ENCODE data around the gene GNA12. TPM values are rescaled to one million over a fixed set of nuclear protein-coding genes. Genes with fewer than 3 reads are reported as not detected.
A peak's percentile ranks its signal among the peaks of the same experiment; 100 is the strongest.

Gene GNA12
- total and polyA plus RNA-seq, 10 of the 15 experiments (the other 5 are each of a cell fraction or from before 2014, with no cell fraction given): 1.9 to 51.8 (median 12.6) TPM

GRCh38 chr7:2759736-2760097, 84.4 kb downstream of the GNA12 start:
- intact Hi-C loops (cut with micrococcal nuclease; ENCODE audit: unreplicated experiment) (loop anchor here (2.0 to 5.0 kb wide), 3 partner anchors 63 to 103 kb away; partner anchors contain the start of gene GNA12), in situ Hi-C loops (cut with MboI) (no loop called here)
- Histone ChIP-seq H3K79me2 (ENCODE audit: control insufficient read depth, insufficient read depth, low read length) (peaks cover 2% of the 10 kb centered on the region), H3K36me3 (ENCODE audit: control insufficient read depth in 2 of 2, insufficient read depth in 2 of 2, low read length in 1 of 2) (peaks cover 0 to 4% of the 10 kb centered on the region in 2 experiments; a peak in 2 of 4 replicates), H3K4me1 (ENCODE audit: control insufficient read depth, insufficient read depth, low read length) (peaks cover 33% of the 10 kb centered on the region), H2AFZ (ENCODE audit: control insufficient read depth, low read depth, low read length) (no peak overlapping the region), H4K20me1 (ENCODE audit: control insufficient read depth, insufficient read depth) (no peaks in the 10 kb centered on the region), H3K9ac (ENCODE audit: control insufficient read depth, insufficient read depth, low read length) (no peak overlapping the region), H3K27ac (ENCODE audit: control insufficient read depth, insufficient read depth) (peak overlapping the region; percentile 43; the same call in 1 of the 2 replicates), H3K4me2 (ENCODE audit: control insufficient read depth, insufficient read depth) (no peak overlapping the region; the same call in 1 of the 2 replicates), H3K27me3 (replicated peaks in 1 of 2; ENCODE audit: control insufficient read depth in 2 of 2, insufficient read depth in 2 of 2, low read length in 1 of 2) (no peaks in the 10 kb centered on the region), H3K4me3 (no peak overlapping the region), H3K9me3 (replicated peaks; ENCODE audit: control insufficient read depth, insufficient read depth, low read length) (no peaks in the 10 kb centered on the region; the same call in 2 of the 3 replicates)
- CTCF ChIA-PET: interaction anchor here (0.8 to 5.6 kb wide), 7 partner anchors 10 to 50 kb away, joined by 3 to 33 read pairs (median 6); no protein-coding TSS in a partner anchor
- SMC1A ChIA-PET (ENCODE audit: uncharacterized antibody, unreplicated experiment): interaction anchor here (0.6 to 5.3 kb wide), 8 partner anchors 9 to 629 kb away, joined by 3 to 31 read pairs (median 12); no protein-coding TSS in a partner anchor
- WGBS (ENCODE audit: insufficient coverage, insufficient replicate concordance, low lambda C conversion rate, missing lambda C conversion rate): 97% methylated on average over 8 of the region's 8 CpGs
- no peak for DNase-seq (ENCODE audit: low read depth, low spot score)
- no peak for ATAC-seq
- BruUV-seq (replicated peaks): no TSS peak
- no peak for FAIRE-seq
- RAD21 ChIA-PET (ENCODE audit: unreplicated experiment): interaction anchor here (1.3 to 2.1 kb wide), 3 partner anchors 26 to 60 kb away, joined by 4 to 9 read pairs (median 5); no protein-coding TSS in a partner anchor
- POLR2A ChIA-PET: interaction anchor here (2.6 kb wide), 1 partner anchor 61 kb away, joined by 11 read pairs; no protein-coding TSS in a partner anchor
- TF ChIP-seq ETV6 (conservative IDR thresholded peaks at IDR 0.05 in 1 of 2, IDR thresholded peaks at IDR 0.05 in 1 of 2; ENCODE audit: borderline replicate concordance in 1 of 2, low read depth in 1 of 2) (no peak), POLR2AphosphoS5 (IDR thresholded peaks at IDR 0.05; ENCODE audit: low read length) (no peak), RUNX3 (IDR thresholded peaks at IDR 0.05; ENCODE audit: low read length) (no peak), CUX1 (IDR thresholded peaks at IDR 0.05; ENCODE audit: insufficient replicate concordance, low read depth, low read length) (no peak), CHD4 (IDR thresholded peaks at IDR 0.05) (no peak), NR2C2 (IDR thresholded peaks at IDR 0.05; ENCODE audit: borderline replicate concordance, control insufficient read depth, insufficient read length, low read depth) (no peak), SP1 (IDR thresholded peaks at IDR 0.05; ENCODE audit: low read depth, low read length) (no peak), NKRF (conservative IDR thresholded peaks at IDR 0.05) (no peak), FOS (IDR thresholded peaks at IDR 0.05; ENCODE audit: borderline replicate concordance, extremely low read depth, insufficient read length) (no peak), USF1 (IDR thresholded peaks at IDR 0.05; ENCODE audit: borderline replicate concordance, extremely low read length, insufficient read depth, low read depth, low read length) (no peak), BCL11A (IDR thresholded peaks at IDR 0.05; ENCODE audit: low read depth, low read length) (no peak), ATF7 (IDR thresholded peaks at IDR 0.05; ENCODE audit: low read depth) (no peak), MXI1 (IDR thresholded peaks at IDR 0.05; ENCODE audit: low read depth, low read length) (no peak), ZNF274 (IDR thresholded peaks at IDR 0.05; ENCODE audit: insufficient read depth, insufficient read length) (no peak), NR2F1 (conservative IDR thresholded peaks at IDR 0.05) (no peak), SUPT20H (IDR thresholded peaks at IDR 0.05; ENCODE audit: borderline replicate concordance, control insufficient read depth, low read depth, low read length) (no peak)
